ACC112 (cell line): ENCODE results near the gene USP24.
"Not testable (repeated sequence)": the region's sequence is repeated elsewhere in the genome, so short reads cannot be mapped to it uniquely, and the experiment has no call there.

Experiments
- H2AFZ ChIP-seq: fragments of 200-600 bp; sonication (generic); one replicate; pipeline ENCODE4 v1.6.0; 2017; ENCODE audit warnings: antibody characterized with exemption, low read length; ENCODE audit not compliant: unreplicated experiment
- H3K27ac ChIP-seq: fragments of 200-600 bp; sonication (generic); 2 replicates; pipeline ENCODE4 v1.5.1; 2014; ENCODE audit warnings: low read depth, mild to moderate bottlenecking, antibody characterized with exemption, low read length, moderate library complexity
- H3K27me3 ChIP-seq: fragments of 200-600 bp; sonication (generic); 2 replicates; pipeline ENCODE4 v1.6.1; 2014; ENCODE audit warnings: mild to moderate bottlenecking, antibody characterized with exemption, low read length, moderate library complexity, mixed read lengths; ENCODE audit not compliant: insufficient read depth
- H3K36me3 ChIP-seq: fragments of 200-600 bp; sonication (generic); 2 replicates; pipeline ENCODE4 v1.6.1; 2016; ENCODE audit warnings: mild to moderate bottlenecking, antibody characterized with exemption, low read length, moderate library complexity, mixed read lengths; ENCODE audit not compliant: insufficient read depth
- H3K4me1 ChIP-seq: fragments of 200-600 bp; sonication (generic); one replicate; pipeline ENCODE4 v1.6.1; 2016; ENCODE audit warnings: low read length, mixed read lengths; ENCODE audit not compliant: insufficient read depth, unreplicated experiment, control insufficient read depth
- H3K4me3 ChIP-seq: fragments of 200-600 bp; sonication (generic); 2 replicates; pipeline ENCODE4 v1.5.1; 2014; ENCODE audit warnings: mild to moderate bottlenecking, low read depth, low read length
- H3K79me2 ChIP-seq: fragments of 200-600 bp; sonication (generic); one replicate; pipeline ENCODE4 v1.6.0; 2016; ENCODE audit warnings: low read length; ENCODE audit not compliant: control insufficient read depth, unreplicated experiment, insufficient read depth

USP24 gene

GRCh38 chr1:55118651-55119329 is 96.4 kb downstream of the USP24 start:
- Histone ChIP-seq H3K27ac (no peak overlapping the region), H3K4me1 (no peaks in the 10 kb centered on the region), H3K27me3 (no peaks in the 10 kb centered on the region), H3K4me3 (no peak overlapping the region), H3K36me3 (peaks cover 77% of the 10 kb centered on the region), H2AFZ (no peak overlapping the region), H3K79me2 (peaks cover 3% of the 10 kb centered on the region)

- H3K36me3 ChIP-seq = peaks cover 75% of the 10 kb centered on the region
Observed at GRCh38 chr1:55117941-55118340, 97.2 kb downstream of the USP24 start.

GRCh38 chr1:55109005-55109404 is 106.2 kb downstream of the USP24 start:
- not testable (repeated sequence) for H3K27ac ChIP-seq, H3K79me2 ChIP-seq, H3K4me3 ChIP-seq, H3K4me1 ChIP-seq, H2AFZ ChIP-seq, H3K27me3 ChIP-seq
- H3K36me3 ChIP-seq = peaks cover 34% of the 10 kb centered on the region

More at GRCh38 chr1:55117941-55118340, 97.2 kb downstream of the USP24 start:
- H3K4me1 ChIP-seq = no peaks in the 10 kb centered on the region
- no peaks in the 10 kb centered on the region for H3K27me3 ChIP-seq
- H3K27ac ChIP-seq = no peak overlapping the region
- no peak overlapping the region for H3K4me3 ChIP-seq
- H3K79me2 ChIP-seq = peaks cover 3% of the 10 kb centered on the region
- no peak overlapping the region for H2AFZ ChIP-seq

DNA sequence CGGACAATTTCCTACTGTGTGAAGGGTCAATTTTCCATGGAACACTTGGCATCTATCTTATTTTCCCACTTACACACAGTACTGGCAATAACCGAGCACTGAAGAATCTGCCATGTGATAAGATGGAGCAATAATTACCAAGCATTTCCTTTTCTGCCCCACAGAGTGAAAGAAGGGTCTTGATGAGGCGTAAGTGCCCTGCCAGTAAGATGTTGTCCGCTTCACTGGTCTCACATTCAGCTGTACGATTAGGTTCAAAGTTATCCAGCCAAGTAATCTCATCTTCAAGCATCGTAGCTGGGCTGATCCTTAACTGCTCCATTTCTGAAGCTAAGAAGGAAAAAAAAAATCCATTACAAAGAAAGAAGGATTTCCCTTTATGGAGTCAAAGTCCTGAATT is 108.1 kb downstream of the USP24 start:
- peaks cover 33% of the 10 kb centered on the region for H3K36me3 ChIP-seq
- no peak overlapping the region for H3K27ac ChIP-seq
- H3K27me3 ChIP-seq = no peaks in the 10 kb centered on the region
- no peaks in the 10 kb centered on the region for H3K79me2 ChIP-seq
- no peak overlapping the region for H2AFZ ChIP-seq
- H3K4me1 ChIP-seq = no peaks in the 10 kb centered on the region
- no peak overlapping the region for H3K4me3 ChIP-seq

- Histone ChIP-seq H3K36me3 (peaks cover 47% of the 10 kb centered on the region), H3K4me1 (no peaks in the 10 kb centered on the region), H3K27ac (no peak overlapping the region), H3K27me3 (no peaks in the 10 kb centered on the region), H3K4me3 (no peak overlapping the region), H3K79me2 (no peaks in the 10 kb centered on the region), H2AFZ (no peak overlapping the region)
Observed at GRCh38 chr1:55103891-55104290, 111.3 kb downstream of the USP24 start.

DNA sequence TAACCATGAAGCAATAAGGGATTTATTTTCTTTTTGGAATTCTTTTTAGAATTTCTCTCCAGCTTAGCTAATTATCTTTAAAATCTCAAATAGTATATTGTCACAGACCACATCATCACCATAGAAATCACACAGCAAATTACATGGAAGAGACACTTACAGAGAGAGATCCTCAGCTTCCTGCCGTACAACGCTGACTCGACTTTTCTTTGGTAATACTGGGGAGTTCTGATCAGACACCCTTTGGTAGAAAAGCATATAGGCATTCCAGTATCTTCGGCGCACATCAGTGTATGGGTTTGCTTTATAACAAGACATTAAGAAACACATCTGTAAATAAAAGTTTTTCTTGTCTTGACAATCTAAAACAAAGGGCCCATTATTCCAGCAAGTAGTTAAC is 120.1 kb downstream of the USP24 start:
- Histone ChIP-seq H3K27me3 (no peaks in the 10 kb centered on the region), H3K27ac (no peak overlapping the region), H3K4me1 (no peaks in the 10 kb centered on the region), H3K4me3 (no peak overlapping the region), H2AFZ (no peak overlapping the region), H3K79me2 (no peaks in the 10 kb centered on the region), H3K36me3 (peaks cover 57% of the 10 kb centered on the region)

DNA sequence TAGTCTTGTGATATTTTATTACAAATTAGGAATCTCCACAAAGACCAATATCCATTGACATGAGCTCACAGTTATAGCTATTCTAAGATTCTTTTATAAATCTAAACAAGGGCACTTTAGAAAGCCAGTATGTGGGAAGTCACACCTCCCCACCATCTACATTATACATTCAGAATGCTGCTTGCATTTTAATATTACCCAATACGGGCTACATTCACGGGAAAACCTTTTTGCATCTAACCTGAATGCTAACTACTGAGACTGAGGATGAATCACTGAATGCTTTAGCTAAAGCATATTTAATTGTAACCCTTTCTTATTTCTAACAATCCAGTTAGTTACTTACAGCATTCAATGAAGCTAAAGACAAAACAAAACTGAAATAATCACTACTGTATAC is 122.7 kb downstream of the USP24 start:
- H3K4me3 ChIP-seq = no peak overlapping the region
- no peak overlapping the region for H3K27ac ChIP-seq
- no peaks in the 10 kb centered on the region for H3K27me3 ChIP-seq
- peaks cover 50% of the 10 kb centered on the region for H3K36me3 ChIP-seq
- no peaks in the 10 kb centered on the region for H3K79me2 ChIP-seq
- no peak overlapping the region for H2AFZ ChIP-seq
- no peaks in the 10 kb centered on the region for H3K4me1 ChIP-seq

DNA sequence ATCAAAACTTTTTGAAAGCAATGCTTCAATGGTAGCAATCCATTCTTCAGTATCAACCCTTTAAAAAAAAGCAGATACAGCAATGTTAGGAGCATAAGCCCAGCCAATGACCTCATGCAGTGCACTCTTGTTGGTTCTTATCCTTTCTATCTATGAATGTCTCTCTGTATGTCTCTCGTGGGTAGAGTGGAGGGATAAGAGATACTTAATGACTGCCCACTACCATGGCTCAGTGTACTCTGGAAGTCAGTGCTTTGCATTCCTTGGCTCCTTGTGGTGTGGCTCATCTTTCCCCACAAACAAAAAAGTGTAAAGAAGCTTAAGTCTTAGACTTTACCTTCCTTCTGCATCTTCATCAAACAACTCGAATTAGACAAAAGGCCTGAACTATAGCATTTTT is 125.5 kb downstream of the USP24 start:
- Histone ChIP-seq H3K27me3 (no peaks in the 10 kb centered on the region), H3K36me3 (peaks cover 28% of the 10 kb centered on the region), H3K4me3 (no peak overlapping the region), H3K27ac (no peak overlapping the region), H2AFZ (no peak overlapping the region), H3K79me2 (no peaks in the 10 kb centered on the region), H3K4me1 (no peaks in the 10 kb centered on the region)

DNA sequence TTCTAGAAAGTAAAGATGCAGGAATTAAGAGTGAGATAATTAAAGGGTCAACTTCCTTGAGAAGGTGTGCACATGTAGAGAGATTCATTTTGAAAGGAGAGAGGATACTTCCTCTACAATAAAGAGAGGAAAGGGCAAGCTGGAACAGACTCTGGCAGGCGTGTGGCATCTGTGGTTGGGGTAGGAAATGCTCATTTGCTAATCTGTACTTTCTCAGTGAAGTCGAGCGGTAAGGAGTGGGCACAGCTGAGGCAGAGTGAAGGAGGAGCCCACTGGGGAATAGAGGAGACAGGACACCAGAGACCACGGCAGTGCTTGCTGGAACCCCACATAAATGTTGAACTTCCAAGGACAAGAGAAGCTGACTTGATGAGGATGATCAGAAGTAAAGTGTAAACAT is 126.8 kb downstream of the USP24 start:
- no peaks in the 10 kb centered on the region for H3K4me1 ChIP-seq
- H3K79me2 ChIP-seq = no peaks in the 10 kb centered on the region
- no peak overlapping the region for H3K4me3 ChIP-seq
- peaks cover 23% of the 10 kb centered on the region for H3K36me3 ChIP-seq
- H3K27ac ChIP-seq = no peak overlapping the region
- no peak overlapping the region for H2AFZ ChIP-seq
- no peaks in the 10 kb centered on the region for H3K27me3 ChIP-seq

DNA sequence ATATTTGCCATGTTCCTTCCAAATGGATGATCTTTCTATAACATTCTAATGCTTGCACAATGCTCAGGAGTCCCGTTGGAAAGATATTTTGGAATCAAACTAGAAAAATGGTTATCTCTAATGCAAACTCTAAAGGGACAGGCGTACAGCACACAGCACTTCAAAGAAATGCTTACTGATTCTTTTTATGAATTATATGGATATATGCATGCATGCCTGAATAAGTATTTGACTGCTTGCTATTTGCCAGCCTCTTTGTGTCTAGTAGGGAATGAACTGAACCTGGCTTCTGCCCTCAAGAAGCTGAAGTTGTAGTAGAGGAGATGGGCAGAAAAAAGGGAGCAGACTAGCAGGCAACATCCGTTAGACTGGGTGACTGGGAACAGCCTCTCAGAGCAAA is 127.7 kb downstream of the USP24 start:
- H2AFZ ChIP-seq = no peak overlapping the region

DNA sequence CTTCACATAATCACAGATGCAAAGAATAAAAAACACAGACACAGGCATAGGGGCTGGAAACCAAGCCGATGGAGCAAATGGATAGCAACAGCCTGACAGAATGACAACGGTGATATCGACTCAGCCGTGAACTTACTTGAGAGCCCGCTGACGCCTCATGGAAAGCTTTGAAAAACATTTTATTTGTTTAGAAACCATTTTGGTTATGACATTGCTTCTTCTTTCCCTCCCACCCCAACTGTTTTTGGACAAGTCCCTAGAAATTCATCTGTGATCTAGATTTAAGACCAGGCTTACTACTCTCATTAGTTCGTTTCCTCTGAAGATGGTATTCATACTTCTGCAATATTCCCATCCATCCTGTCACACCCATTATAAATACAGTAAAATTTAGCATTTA is 130.9 kb downstream of the USP24 start:
- H3K27ac ChIP-seq = no peak overlapping the region

More for the DNA sequence above, 127.7 kb downstream of the USP24 start:
- Histone ChIP-seq H3K4me1 (no peaks in the 10 kb centered on the region), H3K4me3 (no peak overlapping the region), H3K79me2 (no peaks in the 10 kb centered on the region), H3K27ac (no peak overlapping the region), H3K27me3 (no peaks in the 10 kb centered on the region), H3K36me3 (peaks cover 16% of the 10 kb centered on the region)

More for the DNA sequence above, 130.9 kb downstream of the USP24 start:
- no peak overlapping the region for H2AFZ ChIP-seq
- H3K27me3 ChIP-seq = no peaks in the 10 kb centered on the region
- H3K4me1 ChIP-seq = peaks cover 15% of the 10 kb centered on the region
- H3K79me2 ChIP-seq = no peaks in the 10 kb centered on the region
- peaks cover 16% of the 10 kb centered on the region for H3K36me3 ChIP-seq
- no peak overlapping the region for H3K4me3 ChIP-seq
